Measurements from ENCODE around the gene NKIRAS1.
"Not testable (repeated sequence)": the region's sequence is repeated elsewhere in the genome, so short reads cannot be mapped to it uniquely, and the experiment has no call there.

NKIRAS1 gene

DNA sequence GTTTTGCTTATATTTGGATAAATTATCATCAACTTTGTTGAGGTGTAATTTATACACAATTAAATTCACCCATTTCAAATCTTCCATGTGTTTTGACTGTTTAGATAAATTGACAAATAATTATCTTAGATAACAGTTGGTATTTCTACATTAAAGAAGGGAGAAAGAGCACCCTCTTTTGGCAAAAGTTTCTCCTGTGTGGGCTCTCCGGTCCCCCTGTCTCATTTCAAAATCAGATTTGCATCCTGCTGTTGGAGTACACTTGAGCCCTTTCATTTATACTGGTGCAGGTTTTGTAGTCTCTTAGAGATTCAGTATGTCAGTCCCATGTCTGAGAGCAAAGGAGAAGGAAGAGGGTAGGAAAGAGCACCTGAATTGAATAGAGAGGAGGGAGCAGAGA is 49.4 kb downstream of the NKIRAS1 start:
- DNase-seq: no peak

- DNase-seq: no peak
These were observed 51.0 kb downstream of the NKIRAS1 start for GRCh38 chr3:23865595-23866396.

DNA sequence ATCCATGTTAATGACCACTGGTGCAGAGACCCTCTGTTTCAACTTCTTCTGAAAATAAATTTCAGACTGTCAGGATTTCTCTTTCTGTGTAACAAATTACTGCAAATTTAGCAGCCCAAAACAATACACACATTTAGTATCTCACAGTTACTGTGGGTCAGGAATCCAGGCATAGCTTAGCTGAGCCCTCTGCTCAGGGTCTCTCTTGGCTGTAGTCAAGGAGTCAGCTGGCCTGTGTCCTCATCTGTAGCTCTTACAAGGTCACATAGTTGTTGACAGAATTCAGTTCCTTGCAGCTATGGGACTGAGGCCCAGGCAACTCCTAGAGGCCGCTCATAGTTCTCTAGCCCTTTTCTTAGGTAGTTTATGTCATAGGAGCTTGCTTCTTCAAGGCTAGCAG is 51.9 kb downstream of the NKIRAS1 start:
- DNase-seq: no peak

DNA sequence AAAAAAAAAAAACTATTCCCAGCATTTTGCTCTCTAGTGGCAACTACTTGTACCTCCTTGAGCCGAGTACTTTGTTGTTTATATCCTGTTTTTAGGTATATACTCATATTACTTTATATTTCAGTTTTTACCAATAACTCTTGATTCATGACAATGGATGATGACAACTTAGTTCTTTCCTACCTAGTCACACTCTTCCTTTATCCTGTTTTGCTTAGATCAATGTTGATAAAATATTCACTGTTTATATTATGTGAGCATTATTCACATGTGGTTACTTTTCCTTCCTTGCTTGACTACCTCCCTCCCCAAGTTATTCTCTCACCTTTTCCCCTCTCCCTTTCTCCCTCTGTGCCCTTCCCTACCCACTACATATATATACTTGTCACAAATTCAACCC is 53.7 kb downstream of the NKIRAS1 start:
- no peak for DNase-seq

- DNase-seq: no peak
These were observed 55.1 kb downstream of the NKIRAS1 start for GRCh38 chr3:23861689-23862088.

DNA sequence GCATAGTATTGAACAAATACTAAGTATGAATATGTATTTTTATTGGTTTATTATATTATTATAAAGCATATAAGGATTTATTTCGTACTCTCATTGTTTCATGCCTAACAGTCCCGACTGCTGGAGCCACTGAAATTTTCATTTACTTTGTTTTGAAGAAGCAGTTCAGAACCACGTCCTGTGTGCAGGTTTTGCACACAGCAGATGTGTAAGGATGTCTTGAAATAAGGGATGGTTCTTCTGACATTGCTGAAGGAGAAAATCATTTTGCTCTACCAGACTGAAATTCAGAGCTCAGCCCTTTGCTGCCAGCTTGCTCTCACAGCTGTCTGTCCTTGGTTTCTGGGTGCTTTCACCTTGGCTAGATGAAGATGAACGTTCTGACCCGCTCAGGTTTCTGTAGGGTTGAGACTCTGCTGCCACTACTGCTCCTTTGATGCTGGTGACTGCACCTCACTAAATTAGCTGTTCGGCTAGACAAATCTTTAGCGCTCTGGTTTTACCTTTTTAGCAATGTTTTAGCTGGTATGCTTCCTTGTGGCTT is 56.9 kb downstream of the NKIRAS1 start:
- DNase-seq: no peak

DNA sequence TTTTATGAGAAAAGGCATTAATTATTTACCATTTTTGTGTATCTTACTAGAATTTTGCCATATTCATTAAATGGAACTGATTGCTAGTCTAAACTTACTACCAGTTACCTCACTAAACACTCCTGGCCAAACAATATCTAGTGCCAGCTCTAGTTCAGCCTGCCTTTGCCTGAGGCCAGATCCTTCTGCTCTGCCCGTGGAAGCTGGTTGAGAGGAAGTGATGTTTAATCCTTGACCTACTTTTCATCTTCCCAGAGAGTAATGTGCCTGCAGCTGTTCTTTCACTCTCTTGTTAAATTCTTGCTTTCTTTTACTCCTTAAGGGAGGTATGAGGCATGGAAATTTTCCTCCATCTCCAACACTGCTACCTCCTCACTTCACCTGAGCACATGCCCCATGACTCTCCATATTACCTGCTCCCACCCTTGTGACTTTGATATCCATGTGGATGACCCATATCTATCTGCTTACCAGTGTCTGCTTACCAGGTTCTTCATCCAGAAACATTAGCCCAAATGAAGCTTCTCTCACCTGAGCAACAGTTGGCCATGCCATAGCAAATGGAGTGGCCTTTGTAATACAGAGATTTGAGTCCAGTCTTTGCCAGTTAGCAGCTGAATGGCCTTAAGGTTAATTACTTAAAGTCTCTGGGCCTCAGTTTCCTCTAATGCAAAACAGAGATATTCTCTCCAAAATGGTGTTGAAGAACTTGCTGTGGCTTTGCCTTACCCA is 57.6 kb downstream of the NKIRAS1 start:
- DNase-seq: no peak

GRCh38 chr3:23856286-23856685 is 60.5 kb downstream of the NKIRAS1 start:
- no peak for DNase-seq

GRCh38 chr3:23849462-23849861 is 67.3 kb downstream of the NKIRAS1 start:
- not testable (repeated sequence) for DNase-seq

- no peak for DNase-seq
These were observed 71.2 kb downstream of the NKIRAS1 start for GRCh38 chr3:23845326-23846216.

DNA sequence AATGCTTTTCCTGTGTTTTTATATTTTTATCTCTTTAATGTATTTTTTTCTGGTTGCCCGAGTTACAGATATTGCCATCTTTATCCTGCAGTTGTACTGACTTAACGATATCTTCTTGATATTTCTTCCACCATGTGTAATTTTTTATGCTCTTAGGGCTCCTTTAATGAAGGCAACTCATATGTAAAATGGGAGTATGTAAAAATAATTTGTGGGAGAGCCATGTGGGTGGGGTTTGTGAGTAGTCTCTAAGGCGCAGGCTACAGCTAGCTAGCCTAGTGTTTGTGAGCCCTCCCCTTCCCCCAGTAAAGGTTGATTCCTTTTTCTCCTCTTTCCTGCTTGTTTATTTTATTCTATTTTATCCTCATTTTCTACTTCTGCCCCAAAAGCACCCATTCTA is 72.9 kb downstream of the NKIRAS1 start:
- DNase-seq: no peak
